ENCODE measurements around the gene MRPS25. TPM values are rescaled to one million over a fixed set of nuclear protein-coding genes. Genes with fewer than 3 reads are reported as not detected.

The MRPS25 gene
- total RNA-seq, 1 donor from 2014 or later = 98.6 TPM

- peaks cover 38% of the 10 kb centered on the region for H3K4me1 ChIP-seq
- H3K4me3 ChIP-seq = no peak overlapping the region
- H3K9me3 ChIP-seq (replicated peaks) = no peaks in the 10 kb centered on the region
- H3K27me3 ChIP-seq (ENCODE audit: low read depth) = no peaks in the 10 kb centered on the region
- H3K27ac ChIP-seq (replicated peaks) = peak overlapping the region; percentile 5
- H3K36me3 ChIP-seq = peaks cover 38% of the 10 kb centered on the region
- intact Hi-C loops (cut with micrococcal nuclease) = no loop called here
- TF ChIP-seq CTCF (IDR thresholded peaks at IDR 0.05; ENCODE audit: borderline replicate concordance) = no peak
- no peak for DNase-seq
Observed at GRCh38 chr3:15060029-15060428, 5.1 kb downstream of the MRPS25 start.

- no peak for TF ChIP-seq CTCF (IDR thresholded peaks at IDR 0.05; ENCODE audit: borderline replicate concordance)
- intact Hi-C loops (cut with micrococcal nuclease) = no loop called here
- Histone ChIP-seq H3K27ac (replicated peaks) (no peak overlapping the region), H3K4me1 (peaks cover 32% of the 10 kb centered on the region), H3K9me3 (replicated peaks) (no peaks in the 10 kb centered on the region), H3K4me3 (no peak overlapping the region), H3K27me3 (ENCODE audit: low read depth) (no peaks in the 10 kb centered on the region), H3K36me3 (peaks cover 58% of the 10 kb centered on the region)
- DNase-seq = no peak
Observed at GRCh38 chr3:15056676-15057404, 8.3 kb downstream of the MRPS25 start.

GRCh38 chr3:15055019-15055557 lies 10.0 kb downstream of the MRPS25 start:
- H3K4me3 ChIP-seq = no peak overlapping the region
- intact Hi-C loops (cut with micrococcal nuclease) = no loop called here
- no peak for DNase-seq
- no peak overlapping the region for H3K27ac ChIP-seq (replicated peaks)
- H3K27me3 ChIP-seq (ENCODE audit: low read depth) = no peaks in the 10 kb centered on the region
- H3K9me3 ChIP-seq (replicated peaks) = no peaks in the 10 kb centered on the region
- no peak for TF ChIP-seq CTCF (IDR thresholded peaks at IDR 0.05; ENCODE audit: borderline replicate concordance)
- H3K36me3 ChIP-seq = peaks cover 74% of the 10 kb centered on the region
- H3K4me1 ChIP-seq = peaks cover 37% of the 10 kb centered on the region

- no peak overlapping the region for H3K27ac ChIP-seq (replicated peaks)
- TF ChIP-seq CTCF (IDR thresholded peaks at IDR 0.05; ENCODE audit: borderline replicate concordance) = no peak
Observed at GRCh38 chr3:15053541-15053940, 11.6 kb downstream of the MRPS25 start.

GRCh38 chr3:15052335-15053242 lies 12.5 kb downstream of the MRPS25 start:
- Histone ChIP-seq H3K4me1 (peaks cover 37% of the 10 kb centered on the region), H3K9me3 (replicated peaks) (no peaks in the 10 kb centered on the region), H3K27me3 (ENCODE audit: low read depth) (no peaks in the 10 kb centered on the region), H3K4me3 (no peak overlapping the region), H3K27ac (replicated peaks) (no peak overlapping the region), H3K36me3 (peaks cover 79% of the 10 kb centered on the region)
- intact Hi-C loops (cut with micrococcal nuclease) = no loop called here
- no peak for TF ChIP-seq CTCF (IDR thresholded peaks at IDR 0.05; ENCODE audit: borderline replicate concordance)
- DNase-seq = no peak

More at GRCh38 chr3:15053541-15053940, 11.6 kb downstream of the MRPS25 start:
- peaks cover 33% of the 10 kb centered on the region for H3K4me1 ChIP-seq
- no peaks in the 10 kb centered on the region for H3K9me3 ChIP-seq (replicated peaks)
- no peak overlapping the region for H3K4me3 ChIP-seq
- H3K36me3 ChIP-seq = peaks cover 78% of the 10 kb centered on the region
- intact Hi-C loops (cut with micrococcal nuclease) = no loop called here
- DNase-seq = no peak
- H3K27me3 ChIP-seq (ENCODE audit: low read depth) = no peaks in the 10 kb centered on the region

All from left ventricle myocardium inferior (tissue), 1 donor.